Adipocyte (in vitro differentiated cells): ENCODE results near the gene STX17.

Experiments
- DNase-seq: peaks from one replicate; pipeline ENCODE4 v3.0.0-alpha.2; 2015; ENCODE audit warnings: low read depth
- H3K27me3 ChIP-seq: replicated peaks from 2 replicates; pipeline ENCODE4 v1.7.0; 2013; ENCODE audit warnings: mild to moderate bottlenecking, low read length, moderate library complexity; ENCODE audit not compliant: control insufficient read depth, insufficient read depth
- H3K36me3 ChIP-seq: 2 replicates; pipeline ENCODE4 v1.7.0; 2013; ENCODE audit warnings: low read length, mild to moderate bottlenecking, moderate library complexity; ENCODE audit not compliant: control insufficient read depth, insufficient read depth, severe bottlenecking
- H3K4me1 ChIP-seq: 2 replicates; pipeline ENCODE4 v1.7.0; 2013; ENCODE audit warnings: mild to moderate bottlenecking, low read length, moderate library complexity; ENCODE audit not compliant: control insufficient read depth, insufficient read depth
- H3K4me3 ChIP-seq: 2 replicates; pipeline ENCODE4 v1.7.0; 2013; ENCODE audit warnings: mild to moderate bottlenecking, low read length, moderate library complexity
- H3K9ac ChIP-seq: 2 replicates; pipeline ENCODE4 v1.7.0; 2013; ENCODE audit warnings: mild to moderate bottlenecking, low read length, moderate library complexity
- H3K9me3 ChIP-seq: 2 replicates; pipeline ENCODE4 v1.7.0; 2013; ENCODE audit warnings: mild to moderate bottlenecking, low read length, moderate library complexity; ENCODE audit not compliant: control insufficient read depth

Gene STX17

DNA sequence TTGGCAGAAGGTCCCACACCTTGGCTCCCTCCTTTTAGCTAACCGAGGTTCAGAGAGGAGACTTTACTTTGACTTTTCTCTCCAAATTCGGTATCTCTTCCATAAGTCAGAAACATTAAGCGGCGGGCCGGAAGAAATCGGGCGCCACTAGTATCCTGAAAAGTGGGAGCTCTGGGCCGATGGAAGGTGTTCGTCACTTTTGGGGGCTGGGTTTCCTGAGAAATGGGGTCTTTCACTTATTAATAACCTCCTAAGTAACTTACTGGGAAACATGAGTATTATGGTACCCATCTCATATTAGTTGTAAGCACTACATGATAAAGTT is 716 bp downstream of the STX17 start:
- Histone ChIP-seq H3K9ac (peak overlapping the region; percentile 97), H3K4me1 (peaks cover 12% of the 10 kb centered on the region), H3K27me3 (no peaks in the 10 kb centered on the region)

DNA sequence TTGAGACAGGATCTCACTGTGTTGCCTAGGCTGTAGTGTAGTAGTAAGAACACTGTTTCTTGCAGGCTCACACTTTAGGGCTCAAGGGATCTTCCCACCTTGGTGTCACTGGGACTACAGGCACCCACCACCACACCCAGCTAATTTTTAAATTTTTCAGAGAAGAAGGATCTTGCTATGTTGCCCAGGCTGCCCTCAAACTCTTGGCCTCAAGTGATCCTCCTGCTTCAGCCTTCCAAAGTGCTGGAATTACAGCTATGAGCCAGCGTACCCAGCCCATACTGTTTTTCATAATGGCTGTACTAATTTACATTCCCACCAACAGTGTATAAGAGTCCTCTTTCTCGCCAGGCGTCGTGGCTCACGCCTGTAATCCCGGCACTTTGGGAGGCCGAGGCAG is 5.1 kb downstream of the STX17 start:
- H3K36me3 ChIP-seq, result peaks cover 12% of the 10 kb centered on the region
- no peak overlapping the region for H3K9ac ChIP-seq
- no peaks in the 10 kb centered on the region for H3K9me3 ChIP-seq
- peaks cover 8% of the 10 kb centered on the region for H3K4me1 ChIP-seq
- H3K27me3 ChIP-seq, result no peaks in the 10 kb centered on the region
- no peak for DNase-seq
- no peak overlapping the region for H3K4me3 ChIP-seq

More for the DNA sequence above, 716 bp downstream of the STX17 start:
- Histone ChIP-seq H3K4me3 (peak overlapping the region; percentile 97), H3K36me3 (no peaks in the 10 kb centered on the region), H3K9me3 (no peaks in the 10 kb centered on the region)
- DNase-seq, result no peak

DNA sequence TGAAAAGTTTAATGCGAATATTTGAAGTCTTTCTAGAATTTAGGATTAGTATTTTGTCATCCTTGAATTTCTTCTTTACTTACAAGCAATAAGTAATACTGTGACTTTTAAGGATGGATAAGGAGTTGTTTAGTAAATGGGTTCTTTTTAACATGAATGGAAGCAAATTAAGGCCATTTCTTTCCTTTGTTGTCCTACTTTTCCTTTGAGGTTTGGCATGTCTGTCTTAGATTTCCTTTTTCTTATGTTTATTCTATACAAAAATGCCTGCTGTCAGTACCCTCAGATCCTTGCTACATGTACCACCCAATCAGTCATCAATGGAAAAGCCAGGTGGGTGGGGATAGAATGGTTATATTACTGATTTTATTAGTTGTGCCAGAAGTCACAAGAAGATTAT is 10.2 kb downstream of the STX17 start:
- no peak overlapping the region for H3K4me3 ChIP-seq
- H3K4me1 ChIP-seq, result no peaks in the 10 kb centered on the region
- no peaks in the 10 kb centered on the region for H3K9me3 ChIP-seq
- no peak for DNase-seq
- no peak overlapping the region for H3K9ac ChIP-seq
- H3K27me3 ChIP-seq, result no peaks in the 10 kb centered on the region
- peaks cover 47% of the 10 kb centered on the region for H3K36me3 ChIP-seq

DNA sequence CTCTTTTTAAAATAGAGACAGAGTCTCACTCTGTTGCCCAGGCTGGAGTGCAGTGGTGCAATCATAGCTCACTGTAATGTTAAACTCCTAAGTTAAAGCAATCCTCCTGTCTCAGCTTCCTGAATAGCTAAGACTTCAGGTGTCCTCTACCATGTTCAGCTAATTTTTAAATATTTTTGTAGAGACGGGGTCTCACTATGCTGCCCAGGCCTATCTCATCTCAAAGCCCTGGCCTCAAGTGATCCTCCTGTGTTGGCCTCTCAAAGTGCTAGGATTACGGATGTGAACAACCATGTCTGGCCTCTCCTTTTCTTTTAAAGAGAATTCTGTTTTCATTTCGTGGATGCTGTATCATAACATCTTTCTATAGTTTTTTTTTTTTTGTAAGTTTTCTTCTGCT is 11.7 kb downstream of the STX17 start:
- H3K36me3 ChIP-seq, result peaks cover 62% of the 10 kb centered on the region
- H3K9me3 ChIP-seq, result no peaks in the 10 kb centered on the region
- no peak for DNase-seq
- H3K4me3 ChIP-seq, result no peak overlapping the region
- H3K27me3 ChIP-seq, result no peaks in the 10 kb centered on the region
- H3K9ac ChIP-seq, result no peak overlapping the region
- H3K4me1 ChIP-seq, result no peaks in the 10 kb centered on the region

DNA sequence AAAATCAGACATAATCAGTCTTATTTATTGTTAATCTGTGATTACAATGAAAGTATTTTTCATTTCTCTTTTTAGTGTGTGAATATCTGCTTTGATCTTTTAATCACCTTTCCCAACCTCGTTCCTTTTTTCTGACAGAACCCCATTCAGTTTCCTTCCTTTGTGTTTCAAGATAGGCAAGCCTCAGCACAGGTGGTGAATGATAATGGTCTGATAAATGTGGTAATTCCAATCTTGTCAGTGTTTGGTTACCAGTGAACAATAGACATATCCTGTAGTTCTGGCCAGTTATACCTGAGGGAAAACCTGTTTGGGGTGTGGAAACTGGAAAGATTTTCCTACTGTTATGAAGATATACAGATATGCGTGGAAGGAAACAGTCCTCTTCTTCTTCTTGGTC is 13.5 kb downstream of the STX17 start:
- DNase-seq, result no peak
- H3K9ac ChIP-seq, result no peak overlapping the region
- H3K27me3 ChIP-seq, result no peaks in the 10 kb centered on the region
- no peak overlapping the region for H3K4me3 ChIP-seq
- H3K9me3 ChIP-seq, result peaks cover 3% of the 10 kb centered on the region
- no peaks in the 10 kb centered on the region for H3K4me1 ChIP-seq
- H3K36me3 ChIP-seq, result peaks cover 70% of the 10 kb centered on the region

DNA sequence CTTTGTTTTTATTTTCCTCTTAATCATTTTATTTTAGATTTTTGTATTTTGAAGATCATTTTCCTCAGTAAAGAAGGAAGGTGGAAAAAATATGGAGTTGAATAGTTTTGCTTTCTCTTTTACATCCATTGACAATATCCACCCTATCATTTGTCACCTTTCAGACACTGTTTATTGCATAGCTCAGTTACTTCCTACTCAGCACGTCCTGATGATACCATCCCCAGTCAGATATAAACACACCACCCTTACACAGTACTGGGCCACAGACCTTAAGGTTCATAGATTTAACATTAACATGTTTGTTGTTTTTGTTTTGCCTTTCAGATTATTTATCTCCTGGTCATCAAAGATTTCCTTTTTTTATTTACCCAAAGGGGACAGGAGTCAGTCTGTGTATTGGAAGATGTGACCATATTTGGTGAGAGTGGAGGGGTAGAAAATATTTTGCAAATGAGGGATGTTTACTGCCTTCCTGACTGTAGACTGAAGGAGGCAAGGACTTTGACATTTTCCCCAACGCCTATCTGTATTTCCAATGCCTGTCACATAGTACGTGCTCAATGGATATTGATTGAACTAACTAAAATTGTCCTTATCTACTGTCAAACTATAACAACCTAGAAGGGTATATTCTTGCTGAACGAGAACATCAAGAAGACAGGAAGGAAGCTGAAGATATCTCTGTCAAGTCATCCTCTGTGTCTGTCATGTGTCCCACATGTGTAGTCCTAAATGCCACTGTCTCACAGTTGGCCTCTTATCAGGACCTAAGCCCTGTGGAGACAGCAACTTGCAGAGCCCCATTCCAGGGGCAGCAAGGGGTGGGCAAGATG is 15.6 kb downstream of the STX17 start:
- Histone ChIP-seq H3K27me3 (no peaks in the 10 kb centered on the region), H3K9me3 (peaks cover 13% of the 10 kb centered on the region), H3K4me3 (no peak overlapping the region), H3K36me3 (peaks cover 53% of the 10 kb centered on the region), H3K9ac (no peak overlapping the region), H3K4me1 (no peaks in the 10 kb centered on the region)
- DNase-seq, result no peak

DNA sequence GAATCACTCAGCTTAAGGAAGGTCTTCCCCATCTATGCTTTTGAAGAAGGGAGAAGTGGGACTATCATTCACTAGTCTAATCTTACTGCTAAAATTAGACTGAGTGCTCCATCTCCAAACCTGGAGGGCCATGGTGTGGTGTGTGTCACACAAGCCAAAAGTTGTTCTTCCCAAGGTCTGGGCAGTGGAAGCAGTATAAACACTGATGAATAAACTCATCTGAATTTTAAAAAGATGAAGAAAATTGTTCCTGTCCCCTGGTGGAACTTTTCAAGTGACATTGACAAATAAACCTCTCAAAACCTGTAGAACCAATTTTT is 16.2 kb downstream of the STX17 start:
- Histone ChIP-seq H3K9me3 (peaks cover 13% of the 10 kb centered on the region), H3K36me3 (peaks cover 47% of the 10 kb centered on the region), H3K4me1 (no peaks in the 10 kb centered on the region), H3K27me3 (no peaks in the 10 kb centered on the region), H3K9ac (no peak overlapping the region), H3K4me3 (no peak overlapping the region)
- no peak for DNase-seq

DNA sequence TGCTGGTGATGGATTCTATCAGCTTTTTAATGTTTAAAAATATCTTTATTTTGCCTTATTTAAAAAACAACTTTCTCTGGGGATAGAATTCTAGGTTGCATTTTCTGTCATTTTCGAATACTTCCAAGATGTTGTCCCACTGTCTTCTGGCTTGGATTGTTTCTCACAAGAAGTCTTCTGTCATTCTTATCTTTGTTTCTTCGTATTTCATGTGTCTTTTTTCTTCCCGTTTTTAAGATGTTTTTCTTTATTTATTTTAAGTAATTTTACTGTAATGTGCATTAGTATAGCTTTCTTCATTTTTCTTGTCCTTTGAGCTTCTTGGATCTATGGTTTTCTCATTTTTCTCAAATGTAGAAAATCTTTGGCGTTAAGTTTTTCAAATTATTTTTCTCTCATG is 19.1 kb downstream of the STX17 start:
- Histone ChIP-seq H3K27me3 (no peaks in the 10 kb centered on the region), H3K4me3 (no peak overlapping the region), H3K9ac (no peak overlapping the region), H3K4me1 (no peaks in the 10 kb centered on the region), H3K36me3 (peaks cover 31% of the 10 kb centered on the region), H3K9me3 (peaks cover 13% of the 10 kb centered on the region)
- no peak for DNase-seq

DNA sequence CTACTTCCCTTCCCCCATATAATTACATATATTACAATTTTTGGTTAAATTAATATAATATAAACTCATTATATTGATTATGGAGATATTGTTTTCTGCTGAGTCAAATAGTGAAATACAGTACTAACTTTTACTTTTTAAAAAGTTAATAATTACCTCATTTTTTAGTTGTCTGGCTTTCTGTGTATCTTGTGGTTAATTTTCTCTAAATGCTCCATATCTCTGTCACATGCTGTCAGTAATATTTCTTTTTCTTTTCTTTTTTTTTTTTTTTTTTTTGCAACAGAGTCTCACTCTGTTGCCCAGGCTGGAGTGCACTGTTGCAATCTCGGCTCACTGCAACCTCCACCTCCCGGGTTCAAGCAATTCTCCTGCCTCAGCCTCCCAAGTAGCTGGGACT is 23.2 kb downstream of the STX17 start:
- Histone ChIP-seq H3K4me3 (no peak overlapping the region), H3K4me1 (peaks cover 5% of the 10 kb centered on the region), H3K9me3 (peaks cover 13% of the 10 kb centered on the region), H3K9ac (no peak overlapping the region), H3K36me3 (no peaks in the 10 kb centered on the region), H3K27me3 (no peaks in the 10 kb centered on the region)
- DNase-seq, result no peak

DNA sequence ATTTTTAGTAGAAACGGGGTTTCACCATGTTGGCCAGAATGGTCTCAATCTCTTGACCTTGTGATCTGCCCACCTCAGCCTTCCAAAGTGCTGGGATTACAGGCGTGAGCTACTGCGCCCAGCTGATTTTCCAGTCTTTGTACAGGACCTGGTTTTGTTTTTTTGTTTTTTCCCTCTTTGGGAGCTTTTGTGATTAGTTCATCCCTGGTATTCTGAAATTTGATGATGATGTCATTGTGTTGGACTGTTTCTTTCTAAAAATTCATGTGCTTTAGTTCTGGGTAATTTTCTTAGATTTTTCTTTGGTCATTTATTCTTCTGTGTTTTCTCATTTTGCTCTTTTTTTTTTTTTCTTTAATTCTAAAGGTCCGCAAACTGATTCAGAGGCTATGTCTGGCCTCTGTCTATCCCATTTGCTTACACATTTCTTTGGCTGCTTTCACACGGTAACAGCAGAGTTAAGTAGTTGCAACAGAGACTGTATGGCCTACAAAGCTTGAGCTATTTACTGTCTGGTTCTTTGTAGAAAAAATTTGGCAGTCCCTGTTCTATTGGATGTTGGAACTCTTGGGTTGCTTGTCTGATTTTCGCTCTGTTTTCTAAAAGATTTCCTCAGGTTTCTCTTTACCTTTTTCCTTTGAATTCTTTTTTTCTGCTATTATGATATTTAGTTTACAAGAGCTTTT is 24.8 kb downstream of the STX17 start:
- H3K9ac ChIP-seq, result no peak overlapping the region
- peaks cover 5% of the 10 kb centered on the region for H3K4me1 ChIP-seq
- no peaks in the 10 kb centered on the region for H3K27me3 ChIP-seq
- DNase-seq, result peak; percentile 47
- peaks cover under 1% of the 10 kb centered on the region for H3K9me3 ChIP-seq
- no peak overlapping the region for H3K4me3 ChIP-seq
- H3K36me3 ChIP-seq, result no peaks in the 10 kb centered on the region

DNA sequence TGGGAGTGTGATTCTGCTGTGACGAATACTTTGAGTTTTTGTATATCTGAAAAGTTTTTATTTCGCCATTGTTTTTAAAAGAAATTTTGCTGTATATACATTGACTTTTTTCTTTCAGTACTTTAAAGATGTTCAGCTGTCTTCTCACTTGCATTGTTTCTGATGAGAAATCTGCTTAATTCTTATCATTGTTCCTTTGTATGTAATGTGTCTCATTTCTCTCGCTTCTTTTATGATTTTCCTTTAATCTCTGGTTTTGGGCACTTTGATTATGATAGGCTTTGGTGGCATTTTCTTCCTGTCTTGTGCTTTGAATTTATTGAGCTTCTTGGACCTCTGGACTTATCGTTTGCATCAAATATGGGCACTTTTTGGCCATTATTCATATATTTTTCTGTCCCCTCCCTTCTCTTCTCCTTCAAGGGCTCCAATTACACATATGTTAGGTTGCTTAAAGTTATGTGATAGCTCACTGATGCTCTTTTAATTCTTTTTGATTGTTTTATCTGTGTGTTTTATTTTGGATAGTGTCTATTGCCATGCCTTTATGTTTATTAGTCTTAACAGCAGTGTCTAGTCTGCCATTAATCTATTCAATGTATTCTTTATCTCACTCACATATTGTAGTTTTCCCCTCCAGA is 30.6 kb downstream of the STX17 start:
- DNase-seq, result no peak

More for the DNA sequence above, 30.6 kb downstream of the STX17 start:
- Histone ChIP-seq H3K4me3 (no peak overlapping the region), H3K4me1 (no peaks in the 10 kb centered on the region), H3K9ac (no peak overlapping the region), H3K27me3 (no peaks in the 10 kb centered on the region), H3K36me3 (peaks cover 3% of the 10 kb centered on the region), H3K9me3 (peaks cover 11% of the 10 kb centered on the region)
